H1 (cell line): ENCODE results near the gene CEP83. TPM values are rescaled to one million over a fixed set of nuclear protein-coding genes. Genes with fewer than 3 reads are reported as not detected.

ENCODE experiments used
- ASH2L ChIP-seq: fragments of 200-600, 300-600 bp; sonication (generic); IDR thresholded peaks from one replicate; pipeline ENCODE4 v1.7.1; 2017; ENCODE audit warnings: low read length
- BCL11A ChIP-seq, 2 experiments: IDR thresholded peaks; one replicate each; pipeline ENCODE4 v1.6.1; 2011; ENCODE audit warnings: low read depth in 2 of 2, low read length in 2 of 2, mild to moderate bottlenecking in 2 of 2
- CEBPB ChIP-seq: IDR thresholded peaks from 2 replicates; pipeline ENCODE4 v1.6.1; 2012; ENCODE audit warnings: low read depth, low read length
- CHD1 ChIP-seq: IDR thresholded peaks from 2 replicates; pipeline ENCODE4 v1.6.1; 2012; ENCODE audit warnings: low read depth, low read length, improper control_type of control experiment
- CREB1 ChIP-seq: IDR thresholded peaks from 2 replicates; pipeline ENCODE4 v1.6.1; 2012; ENCODE audit warnings: inconsistent platforms
- CTBP2 ChIP-seq: IDR thresholded peaks from 2 replicates; pipeline ENCODE4 v1.7.0; 2011; ENCODE audit warnings: borderline replicate concordance, mild to moderate bottlenecking, moderate library complexity, mixed read lengths, low read length; ENCODE audit not compliant: insufficient read depth, insufficient read length
- EP300 ChIP-seq, 2 experiments: IDR thresholded peaks; 1 replicate in 1 of 2; 2 replicates in 1 of 2; pipeline ENCODE4 v1.6.1; 2011 to 2012; ENCODE audit warnings: low read depth in 2 of 2, low read length in 2 of 2, mild to moderate bottlenecking in 2 of 2, borderline replicate concordance in 1 of 2, inconsistent platforms in 1 of 2, moderate library complexity in 1 of 2
- EZH2 ChIP-seq: fragments of 200-600 bp; sonication (generic); IDR thresholded peaks from 2 replicates; pipeline ENCODE4 v1.7.1; 2012; ENCODE audit warnings: low read depth, mild to moderate bottlenecking, moderate library complexity, low read length, inconsistent platforms; ENCODE audit not compliant: severe bottlenecking
- GTF2F1 ChIP-seq: IDR thresholded peaks from 2 replicates; pipeline ENCODE4 v1.6.1; 2012; ENCODE audit warnings: low read depth, low read length, improper control_type of control experiment, borderline replicate concordance
- JUND ChIP-seq: IDR thresholded peaks from 2 replicates; pipeline ENCODE4 v1.6.1; 2011; ENCODE audit warnings: mild to moderate bottlenecking, improper control_type of control experiment, low read length
- KDM1A ChIP-seq: fragments of 200-600, 300-600 bp; sonication (generic); IDR thresholded peaks from 2 replicates; pipeline ENCODE4 v1.7.1; 2016; ENCODE audit warnings: mild to moderate bottlenecking, low read length, borderline replicate concordance
- KDM5A ChIP-seq: fragments of 200-600 bp; IDR thresholded peaks from 2 replicates; pipeline ENCODE4 v1.7.1; 2012; ENCODE audit warnings: mild to moderate bottlenecking, low read length, inconsistent platforms, mixed read lengths
- MAFK ChIP-seq: IDR thresholded peaks from 2 replicates; pipeline ENCODE4 v1.6.1; 2012; ENCODE audit warnings: low read depth, mild to moderate bottlenecking, improper control_type of control experiment, low read length
- MAX ChIP-seq: IDR thresholded peaks from 2 replicates; pipeline ENCODE4 v1.6.1; 2012; ENCODE audit warnings: inconsistent platforms
- NANOG ChIP-seq: IDR thresholded peaks from 2 replicates; pipeline ENCODE4 v1.6.1; 2011; ENCODE audit warnings: low read length, low read depth, mild to moderate bottlenecking, inconsistent platforms; ENCODE audit not compliant: insufficient read depth, poor library complexity, severe bottlenecking
- NRF1 ChIP-seq: IDR thresholded peaks from 2 replicates; pipeline ENCODE4 v1.6.1; 2011; ENCODE audit warnings: mild to moderate bottlenecking, low read depth, low read length, improper control_type of control experiment
- PHF8 ChIP-seq: fragments of 200-600 bp; sonication (generic); conservative IDR thresholded peaks from 2 replicates; pipeline ENCODE4 v1.7.1; 2012; ENCODE audit warnings: low read depth, mild to moderate bottlenecking, inconsistent platforms, low read length, moderate library complexity
- RBBP5 ChIP-seq: IDR thresholded peaks from 2 replicates; pipeline ENCODE4 v1.7.1; 2012; ENCODE audit warnings: low read depth, mild to moderate bottlenecking, inconsistent platforms, low read length, moderate library complexity, borderline replicate concordance
- SAP30 ChIP-seq: fragments of 300-600 bp; sonication (generic); IDR thresholded peaks from 2 replicates; pipeline ENCODE4 v1.7.1; 2012; ENCODE audit warnings: low read length, moderate library complexity, mild to moderate bottlenecking, inconsistent platforms; ENCODE audit not compliant: insufficient read depth, insufficient replicate concordance
- SIN3A ChIP-seq, 2 experiments: IDR thresholded peaks in 1 of 2; conservative IDR thresholded peaks in 1 of 2; 2 replicates each; pipeline ENCODE4 v1.6.1; 2011 to 2012; ENCODE audit warnings: low read length in 2 of 2, improper control_type of control experiment in 1 of 2, low read depth in 1 of 2, mild to moderate bottlenecking in 1 of 2
- SP2 ChIP-seq: IDR thresholded peaks from 2 replicates; pipeline ENCODE4 v1.6.1; 2012; ENCODE audit warnings: mild to moderate bottlenecking, low read length, inconsistent platforms
- TAF1 ChIP-seq: IDR thresholded peaks from 2 replicates; pipeline ENCODE4 v1.6.1; 2011; ENCODE audit warnings: mild to moderate bottlenecking, low read depth, low read length
- TEAD4 ChIP-seq: IDR thresholded peaks from 2 replicates; pipeline ENCODE4 v1.6.1; 2012; ENCODE audit warnings: low read depth, low read length, inconsistent platforms, mixed read lengths
- YY1 ChIP-seq: IDR thresholded peaks from 2 replicates; pipeline ENCODE4 v1.6.1; 2011; ENCODE audit warnings: low read depth, mild to moderate bottlenecking, low read length
- polyA plus RNA-seq, 7 experiments: library from polyadenylated mRNA; depleted of rRNA in 3 of 7; stranded (reverse) in 5 of 7; unstranded in 2 of 7; fragments of >200 nt in 5 of 7; fragments of 200-250 nt in 2 of 7; gene quantifications; 1 replicate in 5 of 7; 2 replicates in 1 of 7; 4 replicates in 1 of 7; pipeline versions ENCODE4 v1.2.1 to v1.2.3, GENCODE V29; 2011 to 2013; ENCODE audit warnings: missing spikeins in 2 of 7, mixed read lengths in 2 of 7
- total RNA-seq: library from RNA; stranded (reverse); fragmentation: NEBNext Ultra II Directional; extraction: Animal tissue kit (Norgen Biotek cat#: 25700); gene quantifications from 2 replicates; pipeline ENCODE4 v1.2.1, GENCODE V29; 2021

The CEP83 gene
- total and polyA plus RNA-seq, 2 of the 8 experiments (the other 6 are each of a cell fraction or from before 2014, with no cell fraction given): 6.0 to 25.8 TPM

- TF ChIP-seq CTBP2 (peak; percentile 63), SIN3A (conservative IDR thresholded peaks at IDR 0.05 in 1 of 2, IDR thresholded peaks at IDR 0.05 in 1 of 2; ENCODE audit: low read depth in 1 of 2, low read length in 2 of 2) (peak in 1 of 2 experiments; percentile 59; a peak in 2 of 4 replicates), JUND (peak; percentile 17; the same call in 1 of the 2 replicates), MAFK (no peak), TEAD4 (peak; percentile 95), SP2 (no peak), CREB1 (0 out of 2 replicates have a peak, but pooled peaks have one; percentile 49), GTF2F1 (no peak), PHF8 (no peak), SAP30 (peak; percentile 53), NANOG (peak; percentile 91), RBBP5 (0 out of 2 replicates have a peak, but pooled peaks have one; percentile 28), CHD1 (no peak), NRF1 (no peak), KDM5A (no peak), BCL11A (IDR thresholded peaks at IDR 0.05; ENCODE audit: low read depth in 2 of 2, low read length in 2 of 2) (no peak), CEBPB (no peak; the same call in 1 of the 2 replicates), ASH2L (peak; percentile 74), EZH2 (no peak), EP300 (IDR thresholded peaks at IDR 0.05; ENCODE audit: borderline replicate concordance in 1 of 2, low read depth in 2 of 2, low read length in 2 of 2) (peak in 1 of 2 experiments; percentile 75; a peak in 1 of 3 replicates), MAX (peak; percentile 98), TAF1 (no peak), KDM1A (peak; percentile 72; the same call in 1 of the 2 replicates), YY1 (0 out of 2 replicates have a peak, but pooled peaks have one; percentile 66)
Observed at GRCh38 chr12:94263905-94264561, 195.6 kb downstream of the CEP83 start (continued).
